HG03469 (cell line): ENCODE data around the gene PLP1.
"Not testable (repeated sequence)": the region's sequence is repeated elsewhere in the genome, so short reads cannot be mapped to it uniquely, and the experiment has no call there.

Experiments used
- ATAC-seq: cut with Tn5 transposase; IDR thresholded peaks from one replicate; pipeline ENCODE4 v1.9.1; 2021; ENCODE audit warnings: mild to moderate bottlenecking, moderate library complexity, moderate number of reproducible peaks; ENCODE audit not compliant: unreplicated experiment

The PLP1 gene, protein sequence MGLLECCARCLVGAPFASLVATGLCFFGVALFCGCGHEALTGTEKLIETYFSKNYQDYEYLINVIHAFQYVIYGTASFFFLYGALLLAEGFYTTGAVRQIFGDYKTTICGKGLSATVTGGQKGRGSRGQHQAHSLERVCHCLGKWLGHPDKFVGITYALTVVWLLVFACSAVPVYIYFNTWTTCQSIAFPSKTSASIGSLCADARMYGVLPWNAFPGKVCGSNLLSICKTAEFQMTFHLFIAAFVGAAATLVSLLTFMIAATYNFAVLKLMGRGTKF

DNA sequence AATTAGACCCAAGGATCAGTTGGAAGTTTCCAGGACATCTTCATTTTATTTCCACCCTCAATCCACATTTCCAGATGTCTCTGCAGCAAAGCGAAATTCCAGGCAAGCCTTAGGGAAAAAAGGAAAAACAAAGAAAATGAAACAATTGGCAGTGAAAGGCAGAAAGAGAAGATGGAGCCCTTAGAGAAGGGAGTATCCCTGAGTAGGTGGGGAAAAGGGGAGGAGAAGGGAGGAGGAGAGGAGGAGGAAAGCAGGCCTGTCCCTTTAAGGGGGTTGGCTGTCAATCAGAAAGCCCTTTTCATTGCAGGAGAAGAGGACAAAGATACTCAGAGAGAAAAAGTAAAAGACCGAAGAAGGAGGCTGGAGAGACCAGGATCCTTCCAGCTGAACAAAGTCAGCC is at the start of gene PLP1:
Gene PLP1, plus strand, starts transcription at position 295 of the 400 bp plus-strand sequence. CDS start 156 bp downstream, outside the sequence.
- ATAC-seq = no peak

DNA sequence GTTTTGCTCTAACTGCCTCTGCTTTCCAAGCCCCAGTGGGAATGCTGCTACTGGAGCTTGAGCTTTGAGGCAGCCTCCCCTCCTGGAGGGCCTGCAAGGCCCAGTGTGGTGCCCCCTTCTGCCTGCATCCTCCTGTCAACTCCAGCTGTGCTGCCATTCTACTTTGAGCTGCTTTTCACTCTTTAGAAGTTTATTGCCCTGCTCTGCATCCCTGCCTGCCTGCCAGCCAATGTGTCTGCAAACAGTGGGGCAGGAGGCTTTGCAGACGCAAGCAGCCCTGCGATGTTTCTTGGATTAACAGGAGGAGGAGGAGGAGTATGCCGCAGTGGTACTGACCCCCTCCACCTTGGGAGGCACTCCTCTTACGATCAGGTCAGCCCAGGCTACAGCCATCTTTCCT is 49.5 kb upstream of the PLP1 start:
- ATAC-seq = no peak

DNA sequence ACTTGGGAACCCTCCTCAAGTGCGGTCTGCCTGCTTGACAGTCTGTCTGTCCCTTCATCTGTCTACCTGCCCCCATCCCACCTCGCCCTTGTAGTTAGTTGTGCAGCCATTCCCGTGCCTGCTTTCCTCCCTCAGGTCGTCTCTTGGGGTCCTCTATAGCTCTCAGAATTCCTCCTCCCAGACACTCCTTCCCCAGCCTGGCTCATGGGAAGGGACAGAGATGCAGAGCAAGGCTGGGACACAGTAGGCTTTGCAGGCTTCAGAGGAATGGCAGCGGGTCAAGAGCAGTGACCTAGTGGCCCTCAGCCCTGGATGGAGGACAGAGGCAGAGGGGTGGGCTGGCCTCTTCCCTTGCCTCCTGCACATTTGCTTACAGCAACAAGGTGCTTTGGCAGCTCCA is 47.6 kb upstream of the PLP1 start:
- ATAC-seq = no peak

DNA sequence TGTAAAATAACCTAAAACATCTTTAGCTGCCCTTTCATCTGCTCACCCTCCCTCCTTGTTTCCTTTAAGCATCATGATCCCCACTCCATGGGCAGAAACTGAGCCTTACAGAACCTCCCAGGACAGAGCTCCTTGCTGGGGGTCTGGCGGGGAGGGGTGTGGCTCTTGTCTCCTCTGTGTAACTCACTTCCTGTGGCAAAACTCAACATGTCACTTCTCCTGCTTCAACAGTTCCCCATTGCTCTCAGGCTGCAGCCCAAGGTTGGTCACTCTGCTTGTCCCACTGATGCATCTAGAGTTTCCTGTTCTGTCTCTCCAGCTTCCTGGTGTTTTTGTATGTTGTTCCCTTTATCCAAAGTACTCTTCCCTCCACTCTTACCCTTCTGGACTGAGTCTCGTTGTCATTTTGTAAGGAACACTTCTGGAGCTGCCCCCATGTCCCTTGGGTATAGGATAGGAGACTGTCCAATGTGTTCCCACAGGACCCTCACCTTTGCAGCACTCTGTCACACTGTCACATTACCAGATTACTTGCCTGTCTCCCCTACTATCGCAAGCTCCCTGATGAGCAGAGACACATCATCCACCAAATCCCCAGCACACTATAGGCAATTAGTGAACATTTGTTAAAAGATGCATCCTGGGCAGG is 46.4 kb upstream of the PLP1 start:
- ATAC-seq = no peak

DNA sequence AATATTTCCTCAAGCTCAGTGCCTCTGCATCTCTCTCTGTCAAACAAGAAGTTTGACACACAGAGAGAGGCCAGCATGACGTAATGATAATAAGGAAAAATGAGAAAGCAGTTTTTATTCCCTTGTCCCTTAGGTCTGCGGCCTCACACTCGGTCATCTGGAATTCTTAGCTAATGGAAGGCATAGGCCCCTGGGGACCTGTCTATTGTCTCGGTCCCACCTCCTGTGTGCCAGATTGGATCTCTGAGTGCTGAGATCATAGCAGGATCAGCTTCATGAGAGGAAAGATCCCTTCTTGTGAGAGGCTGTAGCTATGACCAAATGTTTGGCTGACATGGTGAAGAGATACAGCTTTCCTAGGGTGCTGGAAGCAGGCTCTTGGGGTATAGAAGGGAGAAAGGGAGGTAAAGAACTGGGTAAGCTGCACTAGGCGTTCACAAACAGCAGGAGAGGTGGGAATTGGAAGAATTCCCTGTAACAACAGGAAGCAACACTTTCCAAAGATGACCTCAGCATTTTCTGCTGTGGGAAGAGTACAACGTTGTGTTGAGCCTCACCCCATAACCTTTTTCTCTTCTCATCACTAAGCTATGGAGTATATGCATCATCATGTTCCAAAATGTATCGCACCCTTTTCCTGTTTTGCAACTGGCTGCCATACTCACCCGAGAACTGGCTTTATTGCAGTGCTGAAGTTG is 45.7 kb upstream of the PLP1 start:
- no peak for ATAC-seq

DNA sequence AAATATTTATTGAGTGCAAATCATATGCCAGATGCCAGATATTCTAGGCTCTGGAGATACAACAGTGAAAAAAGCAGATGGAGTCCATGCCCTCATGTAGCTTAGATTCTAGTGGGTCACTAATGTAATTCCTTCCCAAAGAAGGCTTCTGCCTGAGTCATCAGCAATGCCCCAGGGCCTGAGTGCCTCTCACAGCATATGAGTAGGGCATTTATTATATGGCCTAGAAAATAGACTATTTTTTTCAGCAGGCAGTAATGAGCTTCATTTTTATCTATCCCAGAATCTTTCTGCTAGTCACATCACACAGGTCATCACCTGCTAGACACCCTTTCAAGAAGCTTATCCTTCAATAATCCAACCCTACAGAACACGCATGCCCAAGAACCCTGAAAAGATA is 43.6 kb upstream of the PLP1 start:
- ATAC-seq = no peak

DNA sequence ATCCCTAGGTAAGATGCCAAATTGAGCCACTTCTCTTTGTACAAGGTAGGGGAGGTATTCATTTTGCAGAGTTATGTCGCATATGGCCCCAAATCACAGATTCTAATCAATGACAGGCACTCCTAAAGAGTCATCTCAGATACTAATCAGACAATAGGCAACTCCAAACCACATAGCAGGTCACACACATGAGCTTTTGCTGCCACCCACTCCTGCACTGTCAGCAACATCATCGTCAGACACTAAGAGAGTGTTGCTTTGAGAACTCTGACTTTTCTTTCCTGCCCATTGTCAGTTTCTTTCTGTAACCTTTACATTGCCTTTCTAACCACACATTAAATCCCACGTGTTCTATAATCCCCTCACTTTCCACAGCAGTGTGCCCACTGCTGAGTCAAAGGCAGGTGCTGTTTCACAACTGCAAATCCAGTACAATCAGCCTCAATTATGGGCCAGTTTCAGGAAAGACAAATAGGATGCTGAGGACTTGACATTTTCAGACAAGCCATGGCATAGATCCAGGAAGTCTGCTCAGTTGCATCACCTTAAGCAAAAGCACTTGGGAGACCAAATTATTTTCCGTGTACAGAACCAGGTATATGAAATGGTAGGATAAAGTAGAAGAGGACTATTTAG is 42.4 kb upstream of the PLP1 start:
- no peak for ATAC-seq

DNA sequence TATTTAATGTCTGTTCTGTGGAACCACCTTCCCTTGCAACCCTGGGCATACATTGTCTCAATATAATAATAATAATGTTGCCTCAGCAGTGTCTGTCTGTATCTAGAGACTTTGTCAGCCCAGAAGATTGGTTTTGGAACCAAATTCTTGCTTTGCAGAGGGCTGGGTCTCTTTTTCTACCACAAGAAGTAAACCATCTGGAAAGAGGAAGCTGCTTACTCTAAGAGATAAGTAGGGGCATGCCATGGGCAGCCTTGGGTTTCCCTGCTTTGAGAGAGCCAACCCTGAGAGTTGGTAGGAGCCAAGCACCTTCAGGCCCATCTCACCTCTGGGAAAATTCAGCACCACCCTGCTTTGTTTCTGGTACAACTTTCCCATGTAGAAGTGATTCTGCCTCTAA is 38.9 kb upstream of the PLP1 start:
- ATAC-seq = no peak

DNA sequence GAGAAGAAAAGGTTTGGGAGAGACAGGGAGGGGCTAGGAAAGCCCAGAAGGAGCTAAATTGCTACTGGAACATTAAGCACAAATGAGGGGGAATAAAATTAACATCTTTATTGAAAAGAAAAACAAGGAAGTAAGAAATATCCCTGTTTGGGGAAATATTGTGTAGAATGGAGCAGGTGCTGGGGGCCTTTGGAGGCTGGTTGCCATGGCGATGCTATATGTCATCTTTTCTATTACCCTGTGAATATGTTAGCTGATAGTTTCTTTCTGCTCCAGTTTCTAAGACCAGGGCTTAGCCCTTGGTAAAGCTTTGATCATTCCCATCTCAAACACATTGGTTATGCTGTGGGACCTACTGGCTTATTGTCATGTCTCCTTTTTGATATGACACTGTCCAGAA is 37.2 kb upstream of the PLP1 start:
- no peak for ATAC-seq

DNA sequence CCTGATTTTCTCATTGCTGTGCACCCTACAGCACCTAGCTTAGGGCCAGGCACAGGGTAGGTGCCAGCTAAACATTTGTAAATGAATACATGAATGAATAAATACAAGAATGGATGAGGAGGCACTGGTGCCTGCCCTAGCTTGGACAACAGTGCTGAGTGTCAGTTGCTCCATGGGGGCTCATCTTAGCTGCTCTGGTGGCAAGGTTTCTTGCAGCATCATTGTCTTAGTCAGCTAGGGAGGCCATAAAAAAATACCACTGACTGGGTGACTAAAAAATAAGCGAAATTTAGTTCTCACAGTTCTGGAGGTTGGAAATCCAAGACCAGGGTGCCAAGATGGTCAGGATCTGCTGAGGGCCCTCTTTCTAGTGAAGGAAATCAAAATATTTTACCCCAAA is 34.8 kb upstream of the PLP1 start:
- ATAC-seq = no peak

DNA sequence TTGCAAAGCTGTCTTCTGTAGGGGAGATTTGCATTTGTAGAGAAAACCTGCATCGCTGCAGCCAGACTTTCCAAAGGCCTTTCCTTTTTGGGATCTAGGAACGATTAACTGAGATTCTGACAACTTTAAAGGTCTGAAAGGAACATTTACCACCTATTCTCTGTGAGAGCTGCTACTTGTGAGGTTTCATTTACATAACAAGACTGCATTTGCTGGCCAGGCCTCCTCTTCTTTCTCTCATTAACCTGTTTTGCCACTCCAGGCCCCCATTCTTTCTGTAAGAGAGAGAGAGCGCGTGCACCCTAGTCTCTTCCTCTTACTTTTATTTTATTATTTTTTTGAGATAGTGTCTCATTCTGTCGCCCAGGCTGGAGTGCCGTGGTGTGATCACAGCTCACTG is 34.3 kb upstream of the PLP1 start:
- no peak for ATAC-seq

DNA sequence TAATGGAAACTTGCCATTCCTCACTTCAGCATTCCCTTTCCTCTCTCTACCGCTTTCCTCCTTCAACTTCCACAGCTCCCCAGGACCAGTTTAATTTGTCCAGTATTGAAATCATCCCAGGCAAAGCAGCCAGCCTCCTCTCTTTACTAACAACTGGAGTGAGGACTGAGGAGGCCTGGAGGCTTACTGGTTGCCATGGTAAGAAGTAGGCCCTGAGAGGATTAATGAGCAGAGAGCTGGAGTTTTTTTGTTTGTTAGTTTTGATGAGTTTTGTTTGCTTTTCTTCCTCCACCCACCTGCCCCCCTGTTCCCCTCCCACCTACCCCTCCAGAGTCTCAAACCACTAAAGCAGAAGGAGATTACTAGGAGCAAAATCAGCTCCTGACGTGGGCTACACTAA is 29.5 kb upstream of the PLP1 start:
- ATAC-seq = no peak

DNA sequence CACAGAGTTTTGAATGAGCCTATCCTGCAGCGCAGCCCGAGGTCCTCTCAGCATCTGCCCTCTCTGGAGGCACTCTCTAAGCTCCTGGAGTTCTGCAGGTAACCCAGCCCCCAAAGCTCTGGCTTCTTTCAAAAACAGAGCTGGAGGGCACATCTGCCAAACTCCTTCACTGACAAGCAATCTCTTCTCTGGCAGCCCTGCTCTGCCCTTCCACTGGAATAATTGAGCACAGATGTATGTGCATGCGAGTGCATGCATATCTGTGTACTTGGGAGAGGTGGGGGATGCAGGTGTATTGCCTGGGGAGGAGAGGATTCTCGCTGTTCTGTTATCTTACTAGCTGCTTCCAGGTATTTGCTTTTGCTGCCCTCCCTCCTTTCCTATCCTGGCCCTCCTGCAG is 22.2 kb upstream of the PLP1 start:
- ATAC-seq = no peak

DNA sequence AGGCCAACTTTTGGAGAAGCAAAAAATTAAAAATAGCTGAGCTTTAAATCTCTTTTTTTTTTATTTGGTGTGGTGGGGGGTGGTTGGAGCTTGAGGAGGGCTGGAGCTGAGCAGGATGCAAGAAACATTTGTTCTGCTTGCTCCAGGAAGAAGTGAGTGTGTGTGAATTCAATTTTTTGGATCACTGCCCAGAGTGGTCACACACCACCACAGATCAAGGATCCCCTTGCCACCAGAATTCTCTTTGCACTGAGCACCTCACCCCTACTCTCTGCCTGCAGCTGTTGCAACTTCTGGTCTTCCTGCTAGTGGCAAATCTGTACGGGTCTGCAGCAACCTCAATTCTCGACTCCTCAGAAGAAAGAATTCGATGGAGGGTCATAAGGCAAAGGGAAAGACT is 19.9 kb upstream of the PLP1 start:
- no peak for ATAC-seq

DNA sequence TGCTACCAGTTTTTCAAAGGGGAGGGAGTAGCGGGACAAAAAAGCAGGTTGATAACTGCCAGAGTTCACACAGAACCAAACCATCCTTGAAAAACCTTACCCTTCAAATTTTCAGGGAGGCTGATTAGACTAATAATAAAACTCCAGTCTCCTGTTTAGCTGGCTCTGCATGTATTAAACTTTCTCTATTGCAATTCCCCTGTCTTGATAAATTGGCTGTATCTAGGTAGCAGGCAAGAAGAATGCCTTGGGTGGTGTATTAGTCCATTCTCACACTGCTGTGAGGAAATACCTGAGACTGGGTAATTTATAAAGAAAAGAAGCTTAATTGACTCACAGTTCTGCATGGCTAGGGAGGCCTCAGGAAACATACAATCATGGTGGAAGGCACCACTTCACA is 18.1 kb upstream of the PLP1 start:
- ATAC-seq = no peak

DNA sequence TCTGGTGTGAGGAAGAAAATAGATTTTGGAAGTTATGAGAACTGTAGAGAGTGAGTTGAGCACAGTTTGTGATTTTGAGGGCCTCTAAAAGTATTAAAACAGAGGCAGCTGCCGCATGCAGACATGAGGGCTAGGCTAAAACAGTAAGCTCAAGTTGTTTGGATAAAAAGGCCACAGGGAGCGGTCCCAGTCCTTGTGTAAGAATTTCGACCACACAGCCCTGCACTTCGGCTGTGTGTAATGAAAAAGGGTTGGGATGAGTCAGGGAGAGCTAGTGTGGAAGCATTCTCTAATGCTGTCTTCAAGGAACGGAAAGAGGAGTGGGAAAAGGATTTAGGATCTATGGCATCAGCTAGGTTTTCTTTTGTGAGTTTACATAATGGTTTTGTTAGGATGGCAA is 13.1 kb upstream of the PLP1 start:
- ATAC-seq = not testable (repeated sequence)

DNA sequence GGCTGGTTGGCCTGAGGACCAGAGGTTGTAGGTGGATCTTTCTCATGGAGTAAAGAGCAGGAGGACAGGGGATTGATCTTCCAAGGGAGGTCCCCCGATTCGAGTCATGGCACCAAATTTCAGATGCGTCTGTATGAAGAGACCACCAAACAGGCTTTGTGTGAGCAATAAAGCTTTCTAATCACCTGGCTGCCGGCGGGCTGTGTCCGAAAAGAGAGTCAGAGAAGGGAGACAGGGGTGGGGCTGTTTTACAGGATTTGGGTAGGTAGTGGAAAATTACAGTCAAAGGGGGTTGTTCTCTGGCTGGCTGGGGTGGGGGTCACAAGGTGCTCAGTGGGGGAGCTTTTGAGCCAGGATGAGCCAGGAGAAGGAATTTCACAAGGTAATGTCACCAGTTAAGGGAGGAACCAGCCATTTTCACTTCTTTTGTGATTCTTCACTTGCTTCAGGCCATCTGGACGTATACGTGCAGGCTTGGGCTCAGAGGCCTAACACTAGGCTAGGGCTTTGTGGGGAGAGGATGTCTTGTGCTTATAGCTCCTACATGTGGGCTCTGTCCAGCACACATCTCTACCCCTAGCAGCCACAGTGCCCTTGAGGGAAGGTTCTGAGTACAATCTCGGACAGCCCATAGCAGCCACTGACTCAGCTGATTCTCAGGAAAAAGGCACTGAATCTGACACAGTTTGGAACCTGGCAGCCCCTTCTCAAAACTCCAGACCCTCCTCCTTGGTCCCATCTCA is 9.7 kb upstream of the PLP1 start:
- not testable (repeated sequence) for ATAC-seq

DNA sequence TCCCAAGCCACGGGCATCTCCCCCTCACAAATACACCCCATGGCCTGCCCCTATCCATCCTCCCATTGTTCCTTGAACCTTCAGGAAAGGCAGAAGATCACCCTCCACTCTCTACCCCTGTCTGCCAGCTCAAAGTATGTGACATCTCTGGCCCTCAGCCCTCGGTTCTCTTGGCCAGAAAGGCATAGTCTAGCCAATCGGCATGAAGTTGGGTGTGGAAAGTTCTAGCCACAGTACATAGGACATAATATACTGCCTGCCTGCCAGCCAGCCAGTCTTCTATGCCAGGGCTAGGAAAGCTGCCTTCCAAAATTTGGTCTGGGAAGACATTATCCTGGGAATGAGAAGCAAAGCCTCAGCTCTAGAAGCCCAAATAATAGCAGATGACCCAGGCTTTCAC is 3.2 kb upstream of the PLP1 start:
- no peak for ATAC-seq

DNA sequence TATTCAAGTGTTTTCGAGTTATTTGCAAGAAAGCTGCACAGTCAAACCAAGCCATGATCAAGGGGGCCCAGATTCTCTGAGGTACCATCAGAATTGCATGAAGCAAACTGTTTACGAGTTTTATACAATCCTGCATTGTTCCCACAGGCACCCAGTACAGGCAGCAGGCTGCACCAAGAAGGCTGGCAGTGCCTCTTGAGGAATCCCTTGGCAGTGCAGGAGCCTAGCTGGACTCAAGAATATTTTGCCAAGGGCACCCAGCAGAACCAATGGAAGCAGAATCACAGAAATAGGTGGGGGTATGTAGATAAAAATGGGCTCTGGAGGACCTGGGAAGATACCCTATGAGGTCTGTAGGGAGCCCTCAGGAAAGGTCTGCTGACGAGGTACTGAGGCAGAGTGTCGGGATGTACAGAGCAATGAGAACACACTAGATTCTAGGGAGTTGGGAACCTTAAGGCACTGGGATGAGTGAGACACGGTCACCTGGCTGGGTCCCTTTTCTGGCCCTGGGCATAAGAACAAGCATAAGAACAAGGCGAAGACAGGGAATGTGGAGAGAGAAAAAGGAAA is 2.5 kb upstream of the PLP1 start:
- ATAC-seq = no peak

DNA sequence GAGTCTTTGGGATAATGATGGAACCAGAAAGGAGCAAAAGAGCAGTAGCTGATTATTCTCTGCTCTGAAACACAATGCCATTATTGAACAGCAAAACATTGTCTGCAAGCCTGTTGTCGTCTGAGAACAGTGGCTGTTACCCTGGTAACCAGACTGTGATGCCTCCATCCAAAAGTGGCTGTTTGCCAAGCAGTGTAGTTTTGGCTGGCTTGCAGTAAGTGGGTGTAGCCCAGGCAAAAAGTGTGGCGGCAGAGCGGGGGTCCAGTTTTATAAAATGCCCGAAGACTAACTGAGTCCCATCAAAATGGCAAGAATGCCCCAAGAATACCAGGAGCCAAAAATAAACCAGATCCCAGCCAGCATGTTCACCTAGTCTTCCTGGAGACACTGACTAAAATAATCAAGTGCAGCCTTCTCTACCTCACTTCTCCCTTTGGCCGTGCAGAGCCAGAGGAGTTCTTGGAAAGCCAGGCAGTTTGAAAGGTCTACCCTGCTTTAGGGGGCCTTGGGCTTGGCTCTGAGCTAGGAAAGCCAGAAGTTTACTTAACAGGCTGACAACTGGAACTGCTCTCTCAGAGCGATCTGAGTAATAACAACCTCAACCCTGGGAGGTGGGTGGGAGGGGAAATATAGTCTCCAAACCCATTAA is 2.6 kb downstream of the PLP1 start:
- no peak for ATAC-seq
